Omental fat pad (tissue), 4 donors: Measurements from ENCODE around the gene LMX1A. TPM values are rescaled to one million over a fixed set of nuclear protein-coding genes. Genes with fewer than 3 reads are reported as not detected.

Experiments
- ATAC-seq: fragments of 150-250 bp; one replicate; pipeline ENCODE4 v1.9.1; 2016; ENCODE audit warnings: mild to moderate bottlenecking, moderate library complexity; ENCODE audit not compliant: low FRiP score
- DNase-seq: peaks from one replicate; pipeline ENCODE4 v3.0.0-alpha.2; 2019; ENCODE audit warnings: low spot score
- CTCF ChIP-seq, 3 donors: fragments of 450-650 bp; IDR thresholded peaks; one replicate each; pipeline ENCODE4 v1.5.1; 2016 to 2017; ENCODE audit warnings: antibody characterized with exemption in 3 of 3, mild to moderate bottlenecking in 3 of 3, moderate library complexity in 2 of 3
- total RNA-seq, 4 donors: library from RNA; depleted of rRNA; stranded (reverse); fragments of >200 nt; gene quantifications; one replicate each; pipeline ENCODE4 v1.1.0, GENCODE V29; 2016

LMX1A gene
- total RNA-seq, 4 donors from 2014 or later: 2.0 TPM; not detected in 3

- no peak for TF ChIP-seq CTCF (IDR thresholded peaks at IDR 0.05)
- DNase-seq (no peak), ATAC-seq (no peak)
Observed at GRCh38 chr1:165290148-165290547, 66.4 kb downstream of the LMX1A start.

- DNase-seq (no peak), ATAC-seq (no peak)
- no peak for TF ChIP-seq CTCF (IDR thresholded peaks at IDR 0.05)
Observed at GRCh38 chr1:165289556-165289955, 67.0 kb downstream of the LMX1A start.

- no peak for TF ChIP-seq CTCF (IDR thresholded peaks at IDR 0.05)
- DNase-seq (no peak), ATAC-seq (no peak)
Observed at GRCh38 chr1:165288350-165289120, 68.0 kb downstream of the LMX1A start.

- no peak for TF ChIP-seq CTCF (IDR thresholded peaks at IDR 0.05)
- no peak for ATAC-seq
Observed at GRCh38 chr1:165287781-165288180, 68.7 kb downstream of the LMX1A start.

GRCh38 chr1:165287329-165287728, 69.2 kb downstream of the LMX1A start:
- no peak for TF ChIP-seq CTCF (IDR thresholded peaks at IDR 0.05)
- no peak for DNase-seq
- no peak for ATAC-seq

More at GRCh38 chr1:165287781-165288180, 68.7 kb downstream of the LMX1A start:
- DNase-seq: no peak

GRCh38 chr1:165284454-165284853, 72.1 kb downstream of the LMX1A start:
- ATAC-seq: no peak
- TF ChIP-seq CTCF (IDR thresholded peaks at IDR 0.05): no peak
- no peak for DNase-seq
